Endodermal cell (in vitro differentiated cells): Measurements from ENCODE around the gene APBA1. TPM values are rescaled to one million over a fixed set of nuclear protein-coding genes. Genes with fewer than 3 reads are reported as not detected.
A peak's percentile ranks its signal among the peaks of the same experiment; 100 is the strongest.

Source experiments
- DNase-seq: peaks from one replicate; pipeline ENCODE4 v3.0.0-alpha.2; 2017
- H3K27ac ChIP-seq: 2 replicates; pipeline ENCODE4 v1.5.1; 2013; ENCODE audit warnings: mild to moderate bottlenecking, low read depth, low read length, moderate library complexity
- H3K27me3 ChIP-seq: 2 replicates; pipeline ENCODE4 v1.6.1; 2013; ENCODE audit warnings: mild to moderate bottlenecking, low read length, moderate library complexity; ENCODE audit not compliant: insufficient read depth, control insufficient read depth, poor library complexity, severe bottlenecking
- H3K36me3 ChIP-seq: 2 replicates; pipeline ENCODE4 v1.7.0; 2013; ENCODE audit warnings: mild to moderate bottlenecking, low read length, moderate library complexity; ENCODE audit not compliant: control insufficient read depth, insufficient read depth
- H3K4me1 ChIP-seq: one replicate; pipeline ENCODE4 v1.7.0; 2013; ENCODE audit warnings: low read length; ENCODE audit not compliant: control insufficient read depth, insufficient read depth
- H3K4me3 ChIP-seq: 2 replicates; pipeline ENCODE4 v1.5.1; 2013; ENCODE audit warnings: mild to moderate bottlenecking, low read length, moderate library complexity
- H3K9ac ChIP-seq: 2 replicates; pipeline ENCODE4 v1.6.1; 2013; ENCODE audit warnings: mild to moderate bottlenecking, low read length, moderate library complexity; ENCODE audit not compliant: poor library complexity, severe bottlenecking; ENCODE audit errors: extremely low read depth
- H3K9me3 ChIP-seq: 2 replicates; pipeline ENCODE4 v1.6.1; 2013; ENCODE audit warnings: mild to moderate bottlenecking, low read length, moderate library complexity; ENCODE audit not compliant: control insufficient read depth
- H3K27ac Mint-ChIP-seq: 2 replicates; pipeline ENCODE4 v1.8.0; 2020; ENCODE audit warnings: mixed read lengths
- H3K27me3 Mint-ChIP-seq: 2 replicates; pipeline ENCODE4 v1.8.0; 2021; ENCODE audit warnings: mild to moderate bottlenecking, mixed read lengths; ENCODE audit not compliant: insufficient read depth
- H3K36me3 Mint-ChIP-seq: 2 replicates; pipeline ENCODE4 v1.8.0; 2020; ENCODE audit warnings: low read depth, mixed read lengths
- H3K4me1 Mint-ChIP-seq: 2 replicates; pipeline ENCODE4 v1.8.0; 2020; ENCODE audit warnings: mixed read lengths
- H3K4me3 Mint-ChIP-seq: 2 replicates; pipeline ENCODE4 v1.8.0; 2020; ENCODE audit warnings: mild to moderate bottlenecking, moderate library complexity, mixed read lengths
- H3K9me3 Mint-ChIP-seq: 2 replicates; pipeline ENCODE4 v1.8.0; 2020; ENCODE audit warnings: mild to moderate bottlenecking, mixed read lengths
- CTCF ChIP-seq: fragments of 200-600 bp; sonication (generic); conservative IDR thresholded peaks from 2 replicates; pipeline ENCODE4 v1.5.0; 2021; ENCODE audit warnings: antibody characterized with exemption, mild to moderate bottlenecking
- WGBS, 2 experiments: methylation state at CpG; one replicate each; pipeline versions ENCODE4 v1.1.5 to v1.1.7; 2013; ENCODE audit warnings: missing lambda C conversion rate in 2 of 2, mixed read lengths in 1 of 2; ENCODE audit not compliant: insufficient coverage in 1 of 2, insufficient read length in 1 of 2; 5-methylcytosine and 5-hydroxymethylcytosine counted together
- total RNA-seq, 2 donors: library from RNA; stranded (reverse); fragmentation: NEBNext Ultra II Directional in 1 of 2; extraction: Animal tissue kit (Norgen Biotek cat#: 25700) in 1 of 2; gene quantifications; 2 replicates in 1 of 2; 3 replicates in 1 of 2; pipeline ENCODE4 v1.2.1, GENCODE V29; 2021

The APBA1 gene
- total RNA-seq, 2 donors from 2014 or later, result 0.51 to 0.75 TPM

GRCh38 chr9:69535911-69536310 lies 136.3 kb downstream of the APBA1 start:
- TF ChIP-seq CTCF, result no peak
- Histone ChIP-seq H3K36me3 (no peaks in the 10 kb centered on the region), H3K27ac (no peak overlapping the region), H3K4me1 (no peaks in the 10 kb centered on the region), H3K27me3 (no peaks in the 10 kb centered on the region), H3K4me3 (no peak overlapping the region), H3K9ac (no peak overlapping the region), H3K9me3 (no peaks in the 10 kb centered on the region)
- no peaks in the 10 kb centered on the region for H3K9me3 Mint-ChIP-seq
- no peak overlapping the region for H3K27ac Mint-ChIP-seq
- no peaks in the 10 kb centered on the region for H3K27me3 Mint-ChIP-seq
- DNase-seq, result no peak
- no peak overlapping the region for H3K4me3 Mint-ChIP-seq
- no peaks in the 10 kb centered on the region for H3K36me3 Mint-ChIP-seq
- H3K4me1 Mint-ChIP-seq, result no peaks in the 10 kb centered on the region
- WGBS, 2 experiments, result no CpG with 5 or more reads among the region's 1 CpG

- no peak overlapping the region for H3K27ac Mint-ChIP-seq
- peak; percentile 55 for TF ChIP-seq CTCF
- no peaks in the 10 kb centered on the region for H3K36me3 Mint-ChIP-seq
- no peaks in the 10 kb centered on the region for H3K9me3 ChIP-seq
- 86 to 88% methylated on average over 1 of the region's 1 CpG for WGBS, 2 experiments
- no peaks in the 10 kb centered on the region for H3K36me3 ChIP-seq
- no peak for DNase-seq
- H3K27me3 ChIP-seq, result no peaks in the 10 kb centered on the region
- H3K4me1 Mint-ChIP-seq, result no peaks in the 10 kb centered on the region
- H3K4me1 ChIP-seq, result no peaks in the 10 kb centered on the region
- H3K9ac ChIP-seq, result no peak overlapping the region
- H3K4me3 Mint-ChIP-seq, result no peak overlapping the region
- no peak overlapping the region for H3K4me3 ChIP-seq
- no peak overlapping the region for H3K27ac ChIP-seq
- H3K27me3 Mint-ChIP-seq, result no peaks in the 10 kb centered on the region
- no peaks in the 10 kb centered on the region for H3K9me3 Mint-ChIP-seq
Observed at GRCh38 chr9:69535286-69535832, 136.8 kb downstream of the APBA1 start.

GRCh38 chr9:69532396-69532795 lies 139.8 kb downstream of the APBA1 start:
- Mint-ChIP-seq H3K27me3 (no peaks in the 10 kb centered on the region), H3K4me1 (no peaks in the 10 kb centered on the region), H3K4me3 (no peak overlapping the region), H3K9me3 (no peaks in the 10 kb centered on the region), H3K27ac (no peak overlapping the region), H3K36me3 (no peaks in the 10 kb centered on the region)
- Histone ChIP-seq H3K27me3 (no peaks in the 10 kb centered on the region), H3K4me3 (no peak overlapping the region), H3K36me3 (no peaks in the 10 kb centered on the region), H3K9me3 (no peaks in the 10 kb centered on the region), H3K9ac (no peak overlapping the region), H3K4me1 (no peaks in the 10 kb centered on the region), H3K27ac (no peak overlapping the region)
- DNase-seq, result no peak
- no peak for TF ChIP-seq CTCF
- WGBS, 2 experiments, result 89 to 100% methylated on average over 3 to 4 of the region's 4 CpGs
